ENCODE measurements around the gene BRSK2. TPM values are rescaled to one million over a fixed set of nuclear protein-coding genes. Genes with fewer than 3 reads are reported as not detected.

Gene BRSK2
- total RNA-seq, 3 donors from 2014 or later (not counting 1 experiment from before 2014, with no cell fraction given): 0.11 to 0.14 TPM; not detected in 1

DNA sequence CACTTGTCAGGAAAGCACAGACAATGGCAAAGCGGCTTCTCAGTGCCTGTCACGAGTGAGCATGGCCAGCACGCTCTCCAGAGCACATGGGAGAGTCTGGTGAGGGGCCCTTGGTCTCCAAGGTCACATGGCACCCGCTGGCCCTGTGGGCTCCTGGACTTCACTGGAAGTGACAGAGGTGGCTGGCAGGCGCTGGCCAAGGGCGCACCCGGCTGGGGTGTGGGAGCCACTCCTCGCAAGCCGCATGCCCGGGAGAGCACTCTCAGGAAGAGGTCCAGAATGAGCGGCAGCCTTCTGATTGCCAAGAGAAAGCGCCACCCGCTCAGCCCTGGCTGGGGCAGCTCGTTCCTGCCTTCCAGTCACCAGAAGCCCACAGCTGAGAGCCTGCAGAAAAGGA is 114.0 kb downstream of the BRSK2 start:
- no peaks in the 10 kb centered on the region for H3K36me3 Mint-ChIP-seq
- 94% methylated on average over 14 of the region's 14 CpGs for WGBS (ENCODE audit: insufficient coverage)
- TF ChIP-seq, protein P1, sequence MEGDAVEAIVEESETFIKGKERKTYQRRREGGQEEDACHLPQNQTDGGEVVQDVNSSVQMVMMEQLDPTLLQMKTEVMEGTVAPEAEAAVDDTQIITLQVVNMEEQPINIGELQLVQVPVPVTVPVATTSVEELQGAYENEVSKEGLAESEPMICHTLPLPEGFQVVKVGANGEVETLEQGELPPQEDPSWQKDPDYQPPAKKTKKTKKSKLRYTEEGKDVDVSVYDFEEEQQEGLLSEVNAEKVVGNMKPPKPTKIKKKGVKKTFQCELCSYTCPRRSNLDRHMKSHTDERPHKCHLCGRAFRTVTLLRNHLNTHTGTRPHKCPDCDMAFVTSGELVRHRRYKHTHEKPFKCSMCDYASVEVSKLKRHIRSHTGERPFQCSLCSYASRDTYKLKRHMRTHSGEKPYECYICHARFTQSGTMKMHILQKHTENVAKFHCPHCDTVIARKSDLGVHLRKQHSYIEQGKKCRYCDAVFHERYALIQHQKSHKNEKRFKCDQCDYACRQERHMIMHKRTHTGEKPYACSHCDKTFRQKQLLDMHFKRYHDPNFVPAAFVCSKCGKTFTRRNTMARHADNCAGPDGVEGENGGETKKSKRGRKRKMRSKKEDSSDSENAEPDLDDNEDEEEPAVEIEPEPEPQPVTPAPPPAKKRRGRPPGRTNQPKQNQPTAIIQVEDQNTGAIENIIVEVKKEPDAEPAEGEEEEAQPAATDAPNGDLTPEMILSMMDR (IDR thresholded peaks at IDR 0.05): no peak
- H3K4me1 Mint-ChIP-seq: peaks cover 37 to 81% of the 10 kb centered on the region in 2 donors
- Histone ChIP-seq H3K4me1 (ENCODE audit: control insufficient read depth, insufficient read depth, low read length) (peaks cover 20% of the 10 kb centered on the region), H3K9me3 (ENCODE audit: control insufficient read depth, insufficient read depth, low read length) (no peaks in the 10 kb centered on the region), H3K4me3 (ENCODE audit: low read length) (no peak overlapping the region), H3K27ac (ENCODE audit: low read length) (no peak overlapping the region), H3K27me3 (ENCODE audit: control insufficient read depth, insufficient read depth, low read length) (no peaks in the 10 kb centered on the region), H3K36me3 (ENCODE audit: control insufficient read depth, insufficient read depth, low read length) (no peaks in the 10 kb centered on the region)
- intact Hi-C loops (cut with micrococcal nuclease): no loop called here
- H3K27ac Mint-ChIP-seq: peak overlapping the region in 1 of 2 donors; percentile 69
- ATAC-seq: no peak
- no peak overlapping the region for H3K4me3 Mint-ChIP-seq
- no peaks in the 10 kb centered on the region for H3K9me3 Mint-ChIP-seq
- no peak for DNase-seq
- H3K27me3 Mint-ChIP-seq (ENCODE audit: low read depth in 2 of 2): no peaks in the 10 kb centered on the region

DNA sequence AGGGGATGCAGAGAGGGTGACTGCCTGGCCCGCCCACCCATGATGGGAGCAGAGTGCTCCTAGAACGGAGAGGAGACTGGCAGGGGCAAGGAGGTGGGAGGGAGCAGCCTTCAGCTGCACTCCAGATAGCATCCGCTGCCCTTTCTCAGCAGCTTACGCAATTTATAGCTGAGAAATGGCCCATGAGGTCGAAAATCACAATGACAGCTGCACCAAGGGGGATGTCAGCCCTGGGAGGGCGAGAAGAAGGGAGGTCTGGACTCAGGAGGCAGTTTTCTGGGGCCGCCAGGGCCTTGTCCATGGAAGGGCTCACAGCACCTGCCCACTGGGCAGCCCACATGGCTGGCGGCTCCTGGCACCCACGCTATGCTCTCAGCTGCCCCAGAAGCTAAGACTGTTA is 114.4 kb downstream of the BRSK2 start:
- no peak overlapping the region for H3K4me3 Mint-ChIP-seq

DNA sequence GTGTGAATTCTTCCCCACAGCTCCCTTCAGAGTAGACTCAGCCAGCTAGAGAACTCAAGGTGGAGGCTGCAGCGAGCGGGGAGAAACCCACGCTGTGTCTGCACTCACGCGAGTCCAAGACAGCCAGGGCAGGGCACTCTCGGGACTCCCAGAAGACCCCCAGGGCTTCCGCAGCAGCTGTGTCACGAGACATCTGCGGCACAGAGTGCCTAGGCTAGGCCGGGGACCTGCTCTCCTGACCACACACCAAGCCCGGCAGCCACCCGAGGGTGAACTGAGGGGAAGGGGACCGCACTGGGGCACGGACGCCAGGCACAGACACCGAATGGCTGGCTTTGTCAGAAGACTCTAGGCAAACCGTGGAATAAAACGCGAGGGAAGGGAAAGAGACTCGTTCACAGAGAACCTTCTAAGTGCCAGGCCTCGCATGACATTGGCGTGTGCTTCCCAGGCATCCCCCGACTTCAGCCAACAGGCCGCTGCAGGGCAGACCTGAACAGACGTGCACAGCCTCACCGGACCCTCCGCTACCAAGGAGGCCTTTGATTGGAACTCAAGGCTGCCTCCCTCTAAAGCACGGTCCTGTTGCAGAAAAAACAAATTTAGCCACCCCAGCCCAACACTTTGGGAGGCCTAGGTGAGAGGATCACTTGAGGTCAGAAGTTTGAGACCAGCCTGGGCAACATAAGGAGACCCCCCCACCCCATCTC is 115.0 kb downstream of the BRSK2 start:
- intact Hi-C loops (cut with micrococcal nuclease): no loop called here
- H3K9me3 ChIP-seq (ENCODE audit: control insufficient read depth, insufficient read depth, low read length): no peaks in the 10 kb centered on the region
- no peak overlapping the region for H3K27ac ChIP-seq (ENCODE audit: low read length)
- peaks cover 39 to 86% of the 10 kb centered on the region in 2 donors for H3K4me1 Mint-ChIP-seq
- no peak for DNase-seq
- no peaks in the 10 kb centered on the region for H3K36me3 Mint-ChIP-seq
- peak overlapping the region in 1 of 2 donors; percentile 69 for H3K27ac Mint-ChIP-seq
- H3K4me3 ChIP-seq (ENCODE audit: low read length): no peak overlapping the region
- TF ChIP-seq, protein P1 (IDR thresholded peaks at IDR 0.05): no peak
- H3K4me3 Mint-ChIP-seq: no peak overlapping the region
- H3K27me3 ChIP-seq (ENCODE audit: control insufficient read depth, insufficient read depth, low read length): no peaks in the 10 kb centered on the region
- 95% methylated on average over 28 of the region's 28 CpGs for WGBS (ENCODE audit: insufficient coverage)
- peaks cover 20% of the 10 kb centered on the region for H3K4me1 ChIP-seq (ENCODE audit: control insufficient read depth, insufficient read depth, low read length)
- H3K36me3 ChIP-seq (ENCODE audit: control insufficient read depth, insufficient read depth, low read length): no peaks in the 10 kb centered on the region
- H3K9me3 Mint-ChIP-seq: no peaks in the 10 kb centered on the region
- no peak for ATAC-seq
- H3K27me3 Mint-ChIP-seq (ENCODE audit: low read depth in 2 of 2): no peaks in the 10 kb centered on the region

More for the DNA sequence above, 114.4 kb downstream of the BRSK2 start:
- no peaks in the 10 kb centered on the region for H3K9me3 ChIP-seq (ENCODE audit: control insufficient read depth, insufficient read depth, low read length)
- peaks cover 20% of the 10 kb centered on the region for H3K4me1 ChIP-seq (ENCODE audit: control insufficient read depth, insufficient read depth, low read length)
- Mint-ChIP-seq H3K4me1 (peaks cover 35 to 81% of the 10 kb centered on the region in 2 donors), H3K36me3 (no peaks in the 10 kb centered on the region), H3K27me3 (ENCODE audit: low read depth in 2 of 2) (no peaks in the 10 kb centered on the region), H3K27ac (peak overlapping the region in 1 of 2 donors; percentile 69), H3K9me3 (no peaks in the 10 kb centered on the region)
- no peaks in the 10 kb centered on the region for H3K27me3 ChIP-seq (ENCODE audit: control insufficient read depth, insufficient read depth, low read length)
- no peak overlapping the region for H3K27ac ChIP-seq (ENCODE audit: low read length)
- no peak for ATAC-seq
- no peak for DNase-seq
- TF ChIP-seq, protein P1 (IDR thresholded peaks at IDR 0.05): no peak
- intact Hi-C loops (cut with micrococcal nuclease): no loop called here
- no peaks in the 10 kb centered on the region for H3K36me3 ChIP-seq (ENCODE audit: control insufficient read depth, insufficient read depth, low read length)
- 94% methylated on average over 9 of the region's 9 CpGs for WGBS (ENCODE audit: insufficient coverage)
- no peak overlapping the region for H3K4me3 ChIP-seq (ENCODE audit: low read length)

DNA sequence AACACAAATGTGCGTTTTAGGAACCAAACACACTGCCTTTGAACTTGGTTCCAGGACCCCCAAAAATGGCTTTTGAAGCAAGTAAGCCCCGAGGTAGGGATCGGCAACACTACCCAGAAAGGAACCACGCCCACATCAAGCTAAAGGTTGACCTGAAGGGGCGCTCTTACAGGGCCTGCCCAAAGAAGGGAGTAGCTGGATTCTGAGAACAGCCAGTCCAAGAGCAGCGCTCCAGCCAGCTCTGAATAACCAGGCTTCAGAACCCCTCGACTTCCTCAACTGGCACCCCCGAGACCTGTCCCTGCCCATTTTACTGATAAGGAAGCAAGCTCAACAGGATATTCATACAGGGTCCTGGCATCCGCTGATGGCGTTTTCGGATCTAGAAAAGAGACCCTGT is 115.7 kb downstream of the BRSK2 start:
- Histone ChIP-seq H3K27ac (ENCODE audit: low read length) (no peak overlapping the region), H3K4me1 (ENCODE audit: control insufficient read depth, insufficient read depth, low read length) (peaks cover 20% of the 10 kb centered on the region), H3K36me3 (ENCODE audit: control insufficient read depth, insufficient read depth, low read length) (no peaks in the 10 kb centered on the region), H3K9me3 (ENCODE audit: control insufficient read depth, insufficient read depth, low read length) (no peaks in the 10 kb centered on the region), H3K4me3 (ENCODE audit: low read length) (no peak overlapping the region), H3K27me3 (ENCODE audit: control insufficient read depth, insufficient read depth, low read length) (no peaks in the 10 kb centered on the region)
- Mint-ChIP-seq H3K27me3 (ENCODE audit: low read depth in 2 of 2) (no peaks in the 10 kb centered on the region), H3K9me3 (no peaks in the 10 kb centered on the region), H3K4me3 (no peak overlapping the region), H3K4me1 (peaks cover 39 to 79% of the 10 kb centered on the region in 2 donors), H3K36me3 (no peaks in the 10 kb centered on the region), H3K27ac (peak overlapping the region in 1 of 2 donors; percentile 24)
- TF ChIP-seq, protein P1 (IDR thresholded peaks at IDR 0.05): no peak
- intact Hi-C loops (cut with micrococcal nuclease): no loop called here
- ATAC-seq (no peak), DNase-seq (no peak)
- 96% methylated on average over 11 of the region's 11 CpGs for WGBS (ENCODE audit: insufficient coverage)

Data from natural killer cell (primary cell).